H1 (cell line): Measurements from ENCODE around the gene SEC14L6.

Source experiments
- FOSL1 ChIP-seq: IDR thresholded peaks from 2 replicates; pipeline ENCODE4 v1.6.1; 2011; ENCODE audit warnings: mild to moderate bottlenecking, low read depth, low read length, moderate library complexity; ENCODE audit not compliant: insufficient read depth
- GABPA ChIP-seq: IDR thresholded peaks from 2 replicates; pipeline ENCODE4 v1.6.1; 2011; ENCODE audit warnings: mild to moderate bottlenecking, low read length, moderate library complexity, borderline replicate concordance; ENCODE audit not compliant: insufficient read depth
- MAFK ChIP-seq: IDR thresholded peaks from 2 replicates; pipeline ENCODE4 v1.6.1; 2012; ENCODE audit warnings: low read depth, mild to moderate bottlenecking, improper control_type of control experiment, low read length
- NANOG ChIP-seq: IDR thresholded peaks from 2 replicates; pipeline ENCODE4 v1.6.1; 2011; ENCODE audit warnings: low read length, low read depth, mild to moderate bottlenecking, inconsistent platforms; ENCODE audit not compliant: insufficient read depth, poor library complexity, severe bottlenecking
- SIX5 ChIP-seq: IDR thresholded peaks from 2 replicates; pipeline ENCODE4 v1.6.1; 2011; ENCODE audit warnings: mild to moderate bottlenecking, low read depth, low read length
- TEAD4 ChIP-seq: IDR thresholded peaks from 2 replicates; pipeline ENCODE4 v1.6.1; 2012; ENCODE audit warnings: low read depth, low read length, inconsistent platforms, mixed read lengths
- TF ChIP-seq, protein P1 (sequence below): IDR thresholded peaks from 2 replicates; pipeline ENCODE4 v1.6.1; 2012; ENCODE audit warnings: inconsistent platforms

DNA sequence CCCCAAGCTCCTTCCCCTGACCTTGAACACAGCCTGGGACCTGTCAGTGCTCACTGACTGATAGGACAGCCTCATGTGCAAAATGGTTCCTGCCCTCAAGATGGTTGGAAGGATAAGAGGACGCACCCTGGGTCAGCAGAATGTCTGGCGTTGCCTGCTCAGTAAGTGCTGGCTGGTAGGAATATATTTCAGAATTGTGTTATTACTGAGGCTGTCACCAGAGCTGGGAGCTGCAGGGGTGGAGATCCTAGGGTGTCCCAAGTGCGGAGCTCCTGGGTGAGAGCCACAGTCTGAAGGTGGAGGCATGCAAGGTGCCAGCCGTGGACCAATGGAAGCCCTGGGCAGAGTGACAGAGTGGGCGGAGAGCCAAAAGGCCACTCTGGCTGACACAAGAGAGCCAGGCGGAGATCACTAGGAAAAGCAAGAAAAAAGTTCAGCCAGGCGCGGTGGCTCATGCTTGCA is 40.0 kb downstream of the SEC14L6 start:
- TF ChIP-seq TEAD4 (no peak), MAFK (no peak), FOSL1 (no peak), SIX5 (no peak), GABPA (no peak), NANOG (no peak)
- TF ChIP-seq, protein P1, sequence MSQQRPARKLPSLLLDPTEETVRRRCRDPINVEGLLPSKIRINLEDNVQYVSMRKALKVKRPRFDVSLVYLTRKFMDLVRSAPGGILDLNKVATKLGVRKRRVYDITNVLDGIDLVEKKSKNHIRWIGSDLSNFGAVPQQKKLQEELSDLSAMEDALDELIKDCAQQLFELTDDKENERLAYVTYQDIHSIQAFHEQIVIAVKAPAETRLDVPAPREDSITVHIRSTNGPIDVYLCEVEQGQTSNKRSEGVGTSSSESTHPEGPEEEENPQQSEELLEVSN: no peak
